D721Med (cell line): Measurements from ENCODE around the gene FBXW11.

ENCODE experiments used
- DNase-seq: peaks from one replicate; pipeline ENCODE4 v3.0.0; 2011; ENCODE audit warnings: low spot score; ENCODE audit not compliant: insufficient read length
- FAIRE-seq: peaks from 2 replicates; lab custom pipeline; 2011; peaks lifted over from hg19 to GRCh38; lab: Jason Lieb, UNC
- TF ChIP-seq, protein P1 (sequence below): IDR thresholded peaks from 2 replicates; pipeline ENCODE4 v1.5.1; 2012; ENCODE audit warnings: mild to moderate bottlenecking, control low read depth; ENCODE audit not compliant: insufficient read depth; ENCODE audit errors: missing control alignments

The FBXW11 gene

DNA sequence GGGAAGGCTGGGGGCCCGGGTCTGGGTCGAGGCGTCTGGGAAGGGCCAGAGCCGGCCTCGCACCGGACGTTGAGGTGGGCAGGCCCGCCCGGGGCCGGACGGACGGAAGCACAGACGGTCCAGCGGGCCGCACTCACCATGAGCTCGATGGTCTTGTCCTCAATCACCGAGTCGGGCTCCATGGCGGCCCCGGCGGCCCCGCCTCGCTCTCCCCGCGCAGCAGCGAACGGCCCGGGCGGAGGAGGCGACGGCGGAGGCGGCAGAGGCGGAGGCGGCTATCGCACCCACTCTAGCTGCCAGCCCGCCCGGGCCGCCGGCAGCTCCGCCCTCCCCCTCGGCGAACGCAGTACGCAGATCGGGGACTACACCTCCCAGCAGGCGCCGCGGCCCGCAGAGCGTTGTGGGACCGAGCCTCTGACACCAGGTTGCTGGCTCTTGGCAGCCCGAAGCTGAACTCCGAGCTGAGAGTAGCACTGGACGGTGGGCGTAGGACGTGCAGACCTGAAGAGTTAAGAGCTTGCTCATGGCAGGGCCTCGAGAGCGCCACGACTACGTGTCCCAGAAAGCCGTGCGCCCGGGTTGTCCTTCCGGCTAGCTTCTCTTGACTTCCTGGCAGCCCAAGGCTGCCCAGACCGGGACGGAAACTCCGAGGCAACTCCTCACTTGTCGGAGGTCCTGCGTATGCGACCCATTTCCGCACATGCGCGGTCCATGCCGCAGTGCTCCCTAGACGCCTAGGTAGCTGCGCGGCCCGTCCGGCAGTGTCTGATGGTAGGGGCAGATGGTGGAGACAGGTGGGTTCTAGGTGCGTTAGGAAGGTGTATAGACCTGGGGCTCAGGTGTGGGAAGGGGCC lies at the start of gene FBXW11:
TSS of gene FBXW11 (minus strand) at position 318 of the 854 bp plus-strand sequence. CDS start at position 182, 136 bp downstream.
- TF ChIP-seq, protein P1, sequence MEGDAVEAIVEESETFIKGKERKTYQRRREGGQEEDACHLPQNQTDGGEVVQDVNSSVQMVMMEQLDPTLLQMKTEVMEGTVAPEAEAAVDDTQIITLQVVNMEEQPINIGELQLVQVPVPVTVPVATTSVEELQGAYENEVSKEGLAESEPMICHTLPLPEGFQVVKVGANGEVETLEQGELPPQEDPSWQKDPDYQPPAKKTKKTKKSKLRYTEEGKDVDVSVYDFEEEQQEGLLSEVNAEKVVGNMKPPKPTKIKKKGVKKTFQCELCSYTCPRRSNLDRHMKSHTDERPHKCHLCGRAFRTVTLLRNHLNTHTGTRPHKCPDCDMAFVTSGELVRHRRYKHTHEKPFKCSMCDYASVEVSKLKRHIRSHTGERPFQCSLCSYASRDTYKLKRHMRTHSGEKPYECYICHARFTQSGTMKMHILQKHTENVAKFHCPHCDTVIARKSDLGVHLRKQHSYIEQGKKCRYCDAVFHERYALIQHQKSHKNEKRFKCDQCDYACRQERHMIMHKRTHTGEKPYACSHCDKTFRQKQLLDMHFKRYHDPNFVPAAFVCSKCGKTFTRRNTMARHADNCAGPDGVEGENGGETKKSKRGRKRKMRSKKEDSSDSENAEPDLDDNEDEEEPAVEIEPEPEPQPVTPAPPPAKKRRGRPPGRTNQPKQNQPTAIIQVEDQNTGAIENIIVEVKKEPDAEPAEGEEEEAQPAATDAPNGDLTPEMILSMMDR: no peak
- no peak for FAIRE-seq

DNA sequence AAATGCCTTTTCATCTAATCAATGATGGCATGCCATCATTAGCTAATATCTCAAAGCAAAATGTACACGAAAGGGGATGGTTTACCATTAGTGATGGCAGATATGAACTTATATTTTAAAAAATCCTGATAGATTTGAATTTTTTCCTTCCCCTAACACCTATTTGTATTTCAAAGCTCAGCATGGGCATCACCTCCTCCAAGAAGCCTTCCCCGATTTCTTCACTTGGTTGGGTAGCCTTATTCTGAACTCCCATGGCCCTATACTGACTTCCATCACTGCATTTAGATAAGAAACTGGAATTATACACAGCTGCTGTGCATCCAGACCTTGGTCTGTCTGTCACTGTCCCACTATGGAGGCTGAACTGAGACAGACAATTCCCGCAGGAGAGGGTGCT lies 49.6 kb upstream of the FBXW11 start:
- no peak for FAIRE-seq
- no peak for DNase-seq
- TF ChIP-seq, protein P1: no peak

More for the DNA sequence above, at the start of gene FBXW11:
- peak; percentile 53 for DNase-seq

DNA sequence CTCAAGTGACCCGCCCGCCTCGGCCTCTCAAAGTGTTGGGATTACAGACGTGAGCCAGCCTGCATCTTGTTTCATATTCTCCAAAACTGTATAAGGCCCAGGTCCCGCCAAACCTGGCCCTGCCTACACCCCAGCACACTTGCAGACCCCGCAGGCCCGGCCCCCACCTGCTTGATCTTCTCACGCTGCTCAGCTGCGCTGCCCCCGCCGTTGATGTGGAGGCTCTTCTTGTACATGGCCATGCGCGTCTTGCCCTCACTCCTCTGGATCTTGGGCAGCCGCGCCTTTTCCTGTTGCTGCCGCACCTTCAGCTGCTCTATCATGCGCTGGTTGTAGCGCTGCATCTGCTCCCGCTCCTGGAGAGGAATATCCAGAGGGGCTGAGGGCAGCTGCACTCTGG lies 49.0 kb upstream of the FBXW11 start:
- TF ChIP-seq, protein P1: no peak
- DNase-seq: no peak
- no peak for FAIRE-seq

DNA sequence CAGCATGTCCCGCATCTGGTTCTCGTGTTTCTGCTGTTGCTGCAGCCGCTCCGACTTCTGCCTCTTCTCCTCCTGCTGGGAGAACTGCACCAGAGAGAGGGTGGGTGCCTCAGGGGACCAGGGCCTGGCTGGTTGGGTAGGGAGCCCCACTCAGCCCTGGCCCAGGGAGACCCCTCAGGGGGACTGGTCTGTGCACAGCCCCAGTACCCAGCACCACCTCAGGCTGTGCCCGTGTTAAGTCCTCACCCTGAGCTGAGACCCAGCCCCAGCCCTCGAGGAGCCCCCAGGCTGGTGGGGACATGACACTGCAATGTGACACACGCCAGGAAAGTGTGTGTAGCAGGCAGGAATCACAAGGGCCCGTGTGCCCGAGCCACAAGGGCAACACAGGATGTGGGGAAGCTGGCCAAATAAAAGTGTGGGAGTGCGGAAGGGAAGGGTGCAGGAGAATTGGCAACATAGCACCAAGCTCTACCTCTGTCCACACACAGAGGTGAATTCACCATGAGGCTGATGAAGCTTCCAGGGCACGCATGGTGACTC lies 48.2 kb upstream of the FBXW11 start:
- TF ChIP-seq, protein P1: no peak
- FAIRE-seq (no peak), DNase-seq (no peak)

DNA sequence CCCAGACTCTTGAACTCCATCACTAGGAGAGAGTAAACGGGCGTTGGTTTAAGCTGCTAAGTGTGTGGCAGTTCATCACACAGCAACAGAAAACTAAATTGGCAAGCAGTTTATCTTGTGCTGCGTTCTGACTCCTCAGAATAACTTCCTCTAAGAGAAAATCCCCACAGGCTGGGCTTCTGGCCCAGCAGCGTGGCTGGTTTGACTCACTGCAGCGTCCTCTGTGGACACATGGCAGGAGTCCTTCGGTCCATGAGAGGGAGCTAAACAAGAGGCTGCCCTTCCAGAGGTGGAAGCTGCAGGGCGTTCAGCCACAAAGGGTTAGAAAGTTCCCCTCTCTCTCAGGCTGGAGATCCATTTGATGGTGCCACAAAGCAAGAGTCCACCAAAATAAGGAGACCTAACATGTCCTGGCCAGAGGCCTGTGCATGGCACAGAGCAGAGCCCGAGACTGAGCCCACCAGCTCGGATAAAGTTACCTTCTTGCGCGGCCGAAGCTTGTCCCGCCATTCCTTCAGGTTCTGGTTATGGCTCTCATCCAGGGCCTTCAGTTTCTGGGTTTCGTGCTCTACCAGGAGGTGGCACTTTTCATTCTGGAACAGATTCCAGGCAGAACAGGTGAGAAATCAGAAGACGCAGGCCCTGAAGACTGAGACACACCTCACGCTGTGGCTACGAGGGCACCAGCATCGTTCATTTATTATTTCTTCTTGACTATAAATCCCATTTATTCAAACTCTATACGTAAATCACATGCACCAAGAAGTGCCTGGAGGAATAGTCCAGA lies 46.2 kb upstream of the FBXW11 start:
- TF ChIP-seq, protein P1: no peak
- DNase-seq (no peak), FAIRE-seq (no peak)

DNA sequence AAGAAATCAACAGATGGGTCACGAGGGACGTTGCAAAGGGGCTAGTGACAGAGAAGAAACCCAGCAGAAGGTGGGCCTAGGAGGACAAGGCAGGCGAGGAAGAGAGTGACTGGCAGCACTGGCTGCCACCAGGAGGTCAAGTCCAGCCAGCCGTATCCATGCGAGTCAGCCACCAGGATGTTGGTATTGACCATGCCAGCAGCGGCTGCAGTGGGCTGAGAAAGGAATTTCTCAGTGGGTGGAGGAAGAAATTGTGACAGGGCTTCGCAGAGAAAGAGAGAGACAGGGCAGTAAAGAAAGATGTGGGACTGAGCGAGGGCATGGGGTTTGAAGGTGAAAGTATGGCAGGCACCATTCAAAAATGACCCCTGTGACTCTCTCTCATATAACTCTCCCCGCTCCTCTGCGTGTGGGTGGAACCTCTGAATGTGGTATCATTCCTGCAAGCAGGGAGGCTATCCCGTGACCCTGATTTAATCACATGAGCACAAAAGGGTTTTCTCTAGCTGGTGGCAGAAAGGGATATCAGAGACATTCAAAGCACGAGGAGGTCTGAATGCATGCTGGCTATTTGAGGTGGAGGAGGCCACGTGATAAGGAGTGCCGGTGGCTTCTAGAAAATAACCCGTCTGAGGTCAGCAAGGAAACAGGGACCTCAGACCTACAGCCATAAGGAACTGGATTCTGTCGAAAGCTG lies 45.4 kb upstream of the FBXW11 start:
- FAIRE-seq (no peak), DNase-seq (no peak)
- TF ChIP-seq, protein P1: no peak
